Activated CD4-positive, alpha-beta T cell treated with anti-CD3 and anti-CD28 coated beads, Interleukin-10, Interleukin-2, amounts not matched to agents 100 ng/mL and 50 ng/mL, durations not matched to agents 16 hours and 8 hours (primary cell): Measurements from ENCODE around the gene ARID1B.

Experiments
- DNase-seq: peaks from one replicate; pipeline ENCODE4 v3.0.0-alpha.2; 2020

ARID1B gene

GRCh38 chr6:156881687-156882629 is 104.8 kb downstream of the ARID1B start:
- DNase-seq, result no peak

GRCh38 chr6:156883497-156884252 is 106.5 kb downstream of the ARID1B start:
- DNase-seq, result no peak

GRCh38 chr6:156884306-156884705 is 107.1 kb downstream of the ARID1B start:
- DNase-seq, result no peak

GRCh38 chr6:156885562-156885961 is 108.4 kb downstream of the ARID1B start:
- no peak for DNase-seq

- peak; percentile 21 for DNase-seq
These were observed 109.2 kb downstream of the ARID1B start for GRCh38 chr6:156886409-156886808.

GRCh38 chr6:156887623-156888269 is 110.6 kb downstream of the ARID1B start:
- DNase-seq, result no peak

- DNase-seq, result no peak
These were observed 112.3 kb downstream of the ARID1B start for GRCh38 chr6:156889469-156889868.

- DNase-seq, result no peak
These were observed 112.8 kb downstream of the ARID1B start for GRCh38 chr6:156889986-156890385.

- no peak for DNase-seq
These were observed 113.6 kb downstream of the ARID1B start for GRCh38 chr6:156890627-156891314.

- DNase-seq, result no peak
These were observed 120.8 kb downstream of the ARID1B start for GRCh38 chr6:156897907-156898531.

- no peak for DNase-seq
These were observed 121.9 kb downstream of the ARID1B start for GRCh38 chr6:156899071-156899470.

GRCh38 chr6:156899532-156900135 is 122.5 kb downstream of the ARID1B start:
- DNase-seq, result no peak

- no peak for DNase-seq
These were observed 123.1 kb downstream of the ARID1B start for GRCh38 chr6:156900292-156900691.

GRCh38 chr6:156901309-156902019 is 124.3 kb downstream of the ARID1B start:
- DNase-seq, result no peak

- no peak for DNase-seq
These were observed 125.6 kb downstream of the ARID1B start for GRCh38 chr6:156902782-156903181.

- DNase-seq, result no peak
These were observed 127.2 kb downstream of the ARID1B start for GRCh38 chr6:156904176-156904967.

GRCh38 chr6:156905801-156906200 is 128.6 kb downstream of the ARID1B start:
- no peak for DNase-seq

GRCh38 chr6:156906451-156906850 is 129.3 kb downstream of the ARID1B start:
- no peak for DNase-seq

- no peak for DNase-seq
These were observed 132.2 kb downstream of the ARID1B start for GRCh38 chr6:156909212-156910010.

GRCh38 chr6:156910011-156910334 is 132.8 kb downstream of the ARID1B start:
- no peak for DNase-seq
